Bronchial epithelial cell (primary cell): ENCODE data around the gene TCEANC. TPM values are rescaled to one million over a fixed set of nuclear protein-coding genes. Genes with fewer than 3 reads are reported as not detected.
"Not testable (repeated sequence)": the region's sequence is repeated elsewhere in the genome, so short reads cannot be mapped to it uniquely, and the experiment has no call there.

Experiments used
- DNase-seq: peaks from one replicate; pipeline ENCODE4 v3.0.0-alpha.2; 2010; ENCODE audit warnings: low read depth
- FAIRE-seq: peaks from 2 replicates; lab custom pipeline; 2011; peaks lifted over from hg19 to GRCh38; lab: Jason Lieb, UNC
- H3K27me3 ChIP-seq: 2 replicates; pipeline ENCODE4 v1.5.1; 2011; ENCODE audit warnings: low read length; ENCODE audit not compliant: control insufficient read depth, insufficient read depth
- H3K36me3 ChIP-seq: 2 replicates; pipeline ENCODE4 v1.5.1; 2011; ENCODE audit warnings: low read length; ENCODE audit not compliant: control insufficient read depth, insufficient read depth
- H3K4me3 ChIP-seq: 2 replicates; pipeline ENCODE4 v1.5.1; 2011; ENCODE audit warnings: mild to moderate bottlenecking, low read depth, low read length, control low read depth
- CTCF ChIP-seq: IDR thresholded peaks from 2 replicates; pipeline ENCODE4 v1.5.1; 2011; ENCODE audit warnings: mild to moderate bottlenecking, moderate library complexity, low read length, control low read depth, inconsistent platforms; ENCODE audit not compliant: insufficient read depth, severe bottlenecking
- total RNA-seq: library from RNA; depleted of rRNA; stranded (reverse); fragments of >200 nt; gene quantifications from 2 replicates; pipeline ENCODE4 v1.2.1, GENCODE V29; 2014

TCEANC gene
- total RNA-seq, 1 donor from 2014 or later = 2.1 TPM

- DNase-seq = no peak
- Histone ChIP-seq H3K27me3 (no peaks in the 10 kb centered on the region), H3K36me3 (no peaks in the 10 kb centered on the region), H3K4me3 (no peak overlapping the region)
- no peak for TF ChIP-seq CTCF
- FAIRE-seq = no peak
These were observed 17.3 kb downstream of the TCEANC start for GRCh38 chrX:13670197-13670596.

DNA sequence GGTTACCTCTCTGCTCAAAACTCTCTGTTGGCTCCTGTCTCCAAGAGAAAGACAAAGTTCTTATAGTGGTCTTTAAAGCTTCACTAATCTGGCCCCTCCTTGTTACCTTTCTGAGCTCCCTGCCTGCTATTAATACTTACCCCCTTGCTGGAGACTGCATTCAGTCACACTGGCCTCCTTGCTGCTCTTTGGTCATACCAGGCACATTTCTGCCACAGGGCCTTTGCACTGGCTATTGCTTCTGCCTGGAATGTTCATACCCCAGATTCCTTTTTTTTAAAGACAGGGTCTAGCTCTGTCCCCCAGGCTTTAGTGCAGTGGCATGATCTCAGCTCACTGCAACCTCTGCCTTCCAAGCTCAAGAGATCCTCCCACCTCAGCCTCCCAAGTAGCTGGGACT, 20.1 kb downstream of the TCEANC start:
- no peaks in the 10 kb centered on the region for H3K27me3 ChIP-seq
- no peak for FAIRE-seq
- no peaks in the 10 kb centered on the region for H3K36me3 ChIP-seq
- DNase-seq = no peak
- no peak for TF ChIP-seq CTCF
- H3K4me3 ChIP-seq = no peak overlapping the region

GRCh38 chrX:13676885-13677284, 23.9 kb downstream of the TCEANC start:
- DNase-seq (no peak), FAIRE-seq (no peak)
- no peak for TF ChIP-seq CTCF
- Histone ChIP-seq H3K4me3 (no peak overlapping the region), H3K36me3 (no peaks in the 10 kb centered on the region), H3K27me3 (no peaks in the 10 kb centered on the region)

- DNase-seq, H3K36me3 ChIP-seq, H3K27me3 ChIP-seq, FAIRE-seq, H3K4me3 ChIP-seq: not testable (repeated sequence)
These were observed 26.8 kb downstream of the TCEANC start for GRCh38 chrX:13679700-13680099.

- TF ChIP-seq CTCF = no peak
- DNase-seq (no peak), FAIRE-seq (no peak)
- H3K4me3 ChIP-seq = no peak overlapping the region
- no peaks in the 10 kb centered on the region for H3K36me3 ChIP-seq
- H3K27me3 ChIP-seq = no peaks in the 10 kb centered on the region
These were observed 28.7 kb downstream of the TCEANC start for GRCh38 chrX:13681595-13681994.

DNA sequence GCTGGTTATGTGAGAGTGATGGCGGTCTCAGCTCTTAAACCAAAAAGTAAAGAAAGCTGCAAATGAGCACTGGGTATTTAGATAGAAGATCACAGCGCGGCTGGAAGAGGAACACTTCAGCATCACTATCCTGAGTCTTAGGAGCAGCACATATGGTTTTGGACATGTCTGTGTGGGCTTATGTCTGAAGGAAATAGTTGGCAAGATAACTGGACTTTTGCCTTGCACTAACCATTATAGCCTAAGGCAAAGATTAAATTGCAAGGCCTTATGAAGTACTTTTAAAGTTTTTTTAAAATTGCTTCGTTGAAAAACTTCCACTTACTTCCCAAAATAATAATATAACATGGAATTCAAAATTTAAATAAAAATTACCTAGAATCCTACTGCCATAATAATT, 31.4 kb downstream of the TCEANC start:
- Histone ChIP-seq H3K27me3 (no peaks in the 10 kb centered on the region), H3K36me3 (no peaks in the 10 kb centered on the region), H3K4me3 (no peak overlapping the region)
- DNase-seq (no peak), FAIRE-seq (no peak)
- no peak for TF ChIP-seq CTCF
